ENCODE measurements around the gene ECE1. TPM values are rescaled to one million over a fixed set of nuclear protein-coding genes. Genes with fewer than 3 reads are reported as not detected.

Gene ECE1
- total and polyA plus RNA-seq, 2 of the 13 experiments (the other 11 are each of a cell fraction or from before 2014, with no cell fraction given): 13.5 to 21.2 TPM

DNA sequence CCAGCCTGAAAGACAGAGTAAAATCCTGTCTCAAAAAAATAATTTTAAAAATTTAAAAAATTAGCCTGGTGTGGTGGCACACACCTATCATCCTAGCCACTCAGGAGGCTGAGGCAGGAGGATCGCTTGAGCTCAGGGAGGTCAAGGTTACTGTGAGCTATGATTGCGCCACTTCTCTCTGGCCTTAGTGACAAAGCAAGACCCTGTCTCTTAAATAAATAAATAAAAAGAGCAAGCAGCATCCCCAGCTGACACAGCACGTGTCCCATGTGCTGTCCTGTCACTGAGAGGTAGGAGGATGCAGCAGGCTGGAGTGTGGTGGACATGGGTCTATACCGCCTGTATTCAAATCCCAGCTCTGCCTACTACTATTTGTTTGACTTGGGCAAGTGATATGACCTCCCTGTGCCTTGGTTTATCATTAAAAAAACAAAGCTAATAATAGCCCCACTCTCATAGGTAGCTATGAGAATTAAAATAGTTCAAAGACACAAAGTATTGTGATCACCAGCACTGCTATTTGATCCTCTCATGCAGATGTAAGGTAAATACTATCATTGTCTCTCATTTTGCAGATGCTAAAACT is 22.2 kb upstream of the ECE1 start (continued):
- TF ChIP-seq, protein P1, sequence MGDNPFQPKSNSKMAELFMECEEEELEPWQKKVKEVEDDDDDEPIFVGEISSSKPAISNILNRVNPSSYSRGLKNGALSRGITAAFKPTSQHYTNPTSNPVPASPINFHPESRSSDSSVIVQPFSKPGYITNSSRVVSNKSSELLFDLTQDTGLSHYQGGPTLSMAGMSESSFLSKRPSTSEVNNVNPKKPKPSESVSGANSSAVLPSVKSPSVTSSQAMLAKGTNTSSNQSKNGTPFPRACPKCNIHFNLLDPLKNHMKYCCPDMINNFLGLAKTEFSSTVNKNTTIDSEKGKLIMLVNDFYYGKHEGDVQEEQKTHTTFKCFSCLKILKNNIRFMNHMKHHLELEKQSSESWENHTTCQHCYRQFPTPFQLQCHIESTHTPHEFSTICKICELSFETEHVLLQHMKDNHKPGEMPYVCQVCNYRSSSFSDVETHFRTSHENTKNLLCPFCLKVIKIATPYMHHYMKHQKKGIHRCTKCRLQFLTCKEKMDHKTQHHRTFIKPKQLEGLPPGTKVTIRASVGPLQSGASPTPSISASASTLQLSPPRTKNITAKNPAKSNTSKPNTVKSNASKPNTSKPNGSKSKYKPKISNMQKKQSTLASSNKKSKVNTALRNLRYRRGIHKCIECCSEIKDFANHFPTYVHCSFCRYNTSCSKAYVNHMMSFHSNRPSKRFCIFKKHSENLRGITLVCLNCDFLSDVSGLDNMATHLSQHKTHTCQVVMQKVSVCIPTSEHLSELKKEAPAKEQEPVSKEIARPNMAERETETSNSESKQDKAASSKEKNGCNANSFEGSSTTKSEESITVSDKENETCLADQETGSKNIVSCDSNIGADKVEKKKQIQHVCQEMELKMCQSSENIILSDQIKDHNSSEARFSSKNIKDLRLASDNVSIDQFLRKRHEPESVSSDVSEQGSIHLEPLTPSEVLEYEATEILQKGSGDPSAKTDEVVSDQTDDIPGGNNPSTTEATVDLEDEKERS (CRISPR knock-in tag; IDR thresholded peaks at IDR 0.05): peak; percentile 81; the same call in 1 of the 2 replicates
- TF ChIP-seq TGIF2 (CRISPR knock-in tag; IDR thresholded peaks at IDR 0.05) (peak; percentile 100), TIGD3 (CRISPR knock-in tag; IDR thresholded peaks at IDR 0.05; ENCODE audit: borderline replicate concordance) (no peak), JUND (CRISPR knock-in tag; IDR thresholded peaks at IDR 0.05) (no peak), FOSL1 (CRISPR knock-in tag; IDR thresholded peaks at IDR 0.05; ENCODE audit: borderline replicate concordance) (no peak), ZNF460 (CRISPR knock-in tag; IDR thresholded peaks at IDR 0.05; ENCODE audit: borderline replicate concordance) (peak; percentile 75; the same call in 1 of the 2 replicates), DDIT3 (CRISPR knock-in tag; IDR thresholded peaks at IDR 0.05) (no peak), GFI1 (CRISPR knock-in tag; IDR thresholded peaks at IDR 0.05; ENCODE audit: borderline replicate concordance) (peak; percentile 61; the same call in 1 of the 2 replicates), ZZZ3 (CRISPR knock-in tag; IDR thresholded peaks at IDR 0.05; ENCODE audit: borderline replicate concordance) (no peak), EZH2 (conservative IDR thresholded peaks at IDR 0.05; ENCODE audit: low read depth, low read length) (no peak), MAZ (IDR thresholded peaks at IDR 0.05; ENCODE audit: borderline replicate concordance, low read depth, low read length) (0 out of 2 replicates have a peak, but pooled peaks have one; percentile 18), MAZ (CRISPR knock-in tag; IDR thresholded peaks at IDR 0.05; ENCODE audit: low read depth) (no peak), SOX6 (IDR thresholded peaks at IDR 0.05) (no peak), SOX6 (CRISPR knock-in tag; IDR thresholded peaks at IDR 0.05) (peak; percentile 87), SALL1 (CRISPR knock-in tag; IDR thresholded peaks at IDR 0.05) (peak; percentile 72), CBX5 (CRISPR knock-in tag; IDR thresholded peaks at IDR 0.05; ENCODE audit: borderline replicate concordance) (0 out of 2 replicates have a peak, but pooled peaks have one; percentile 34), MXI1 (IDR thresholded peaks at IDR 0.05; ENCODE audit: borderline replicate concordance, low read depth, low read length) (peak; percentile 99), PHF21A (CRISPR knock-in tag; IDR thresholded peaks at IDR 0.05) (peak; percentile 23; the same call in 1 of the 2 replicates), ZNF484 (CRISPR knock-in tag; IDR thresholded peaks at IDR 0.05; ENCODE audit: borderline replicate concordance, low read depth) (no peak), ZFP90 (CRISPR knock-in tag; IDR thresholded peaks at IDR 0.05; ENCODE audit: borderline replicate concordance) (0 out of 2 replicates have a peak, but pooled peaks have one; percentile 33), ZNF253 (CRISPR knock-in tag; IDR thresholded peaks at IDR 0.05; ENCODE audit: borderline replicate concordance) (no peak), NR2C2 (CRISPR knock-in tag; IDR thresholded peaks at IDR 0.05; ENCODE audit: borderline replicate concordance) (peak; percentile 75), MXD3 (CRISPR knock-in tag; IDR thresholded peaks at IDR 0.05) (peak; percentile 81; the same call in 1 of the 2 replicates), JDP2 (CRISPR knock-in tag; IDR thresholded peaks at IDR 0.05; ENCODE audit: borderline replicate concordance) (no peak), AGO1 (IDR thresholded peaks at IDR 0.05; ENCODE audit: low read depth, low read length, poor library complexity, severe bottlenecking) (no peak)

All from HepG2 (cell line).